Measurements from ENCODE around the gene TANGO6. TPM values are rescaled to one million over a fixed set of nuclear protein-coding genes. Genes with fewer than 3 reads are reported as not detected.

TANGO6 gene
- total and polyA plus RNA-seq, 10 of the 15 experiments (the other 5 are each of a cell fraction or from before 2014, with no cell fraction given), result 1.1 to 20.6 (median 11.0) TPM

- TF ChIP-seq SIN3A (IDR thresholded peaks at IDR 0.05; ENCODE audit: low read depth, low read length) (no peak), USF1 (IDR thresholded peaks at IDR 0.05; ENCODE audit: borderline replicate concordance, extremely low read length, insufficient read depth, low read depth, low read length) (no peak), STAT3 (IDR thresholded peaks at IDR 0.05; ENCODE audit: low read depth, low read length) (no peak), SREBF1 (IDR thresholded peaks at IDR 0.05; ENCODE audit: low read length) (no peak), TBL1XR1 (IDR thresholded peaks at IDR 0.05; ENCODE audit: low read depth, low read length) (no peak), ZBTB4 (CRISPR knock-in tag; IDR thresholded peaks at IDR 0.05) (no peak)
Observed at GRCh38 chr16:68927018-68927417, 83.7 kb downstream of the TANGO6 start (continued).

GRCh38 chr16:68931196-68931595 lies 87.9 kb downstream of the TANGO6 start:
- Histone ChIP-seq H3K4me3 (no peak overlapping the region), H3K4me1 (ENCODE audit: control insufficient read depth, insufficient read depth, low read length) (no peaks in the 10 kb centered on the region), H4K20me1 (ENCODE audit: control insufficient read depth, insufficient read depth) (no peaks in the 10 kb centered on the region), H2AFZ (ENCODE audit: control insufficient read depth, low read depth, low read length) (no peak overlapping the region), H3K36me3 (ENCODE audit: control insufficient read depth in 2 of 2, insufficient read depth in 2 of 2, low read length in 1 of 2) (peaks cover 0 to 1% of the 10 kb centered on the region in 2 experiments; a peak in 2 of 4 replicates), H3K9me3 (replicated peaks; ENCODE audit: control insufficient read depth, insufficient read depth, low read length) (no peaks in the 10 kb centered on the region; the same call in 2 of the 3 replicates), H3K27me3 (replicated peaks in 1 of 2; ENCODE audit: control insufficient read depth in 2 of 2, insufficient read depth in 2 of 2, low read length in 1 of 2) (no peaks in the 10 kb centered on the region), H3K4me2 (ENCODE audit: control insufficient read depth, insufficient read depth) (no peak overlapping the region), H3K79me2 (ENCODE audit: control insufficient read depth, insufficient read depth, low read length) (no peaks in the 10 kb centered on the region), H3K27ac (ENCODE audit: control insufficient read depth, insufficient read depth) (no peak overlapping the region), H3K9ac (ENCODE audit: control insufficient read depth, insufficient read depth, low read length) (no peak overlapping the region)
- no peak for FAIRE-seq
- ATAC-seq, result no peak
- intact Hi-C loops (cut with micrococcal nuclease; ENCODE audit: unreplicated experiment) (no loop called here), in situ Hi-C loops (cut with MboI) (no loop called here)
- 98% methylated on average over 3 of the region's 3 CpGs for WGBS (ENCODE audit: insufficient coverage, insufficient replicate concordance, low lambda C conversion rate, missing lambda C conversion rate)
- no peak for DNase-seq (ENCODE audit: low read depth, low spot score)
- POLR2A ChIA-PET, result no interaction called here
- CTCF ChIA-PET, result no interaction called here
- BruUV-seq (replicated peaks), result no TSS peak
- SMC1A ChIA-PET (ENCODE audit: uncharacterized antibody, unreplicated experiment), result no interaction called here
- no peak for TF ChIP-seq GATAD2B (conservative IDR thresholded peaks at IDR 0.05; ENCODE audit: low read depth)
- RAD21 ChIA-PET (ENCODE audit: unreplicated experiment), result no interaction called here
